GM12878 (cell line): ENCODE data around the gene UGGT2. TPM values are rescaled to one million over a fixed set of nuclear protein-coding genes. Genes with fewer than 3 reads are reported as not detected.
A peak's percentile ranks its signal among the peaks of the same experiment; 100 is the strongest.

Experiments
- ATAC-seq: fragments of 200-7000 bp; cut with Tn5 transposase; 3 replicates; pipeline ENCODE4 v1.9.1; 2020; ENCODE audit warnings: mild to moderate bottlenecking, moderate library complexity
- BruUV-seq: library from RNA; stranded (reverse); fragments of 400-500 nt; replicated peaks from 2 replicates; lab custom pipeline; 2021; lab: Mats Ljungman, UMichigan
- CTCF ChIA-PET: fragments of 300-600 bp; sonication (Branson Sonifier 250); formaldehyde crosslinking; extraction: SDS; loops from one replicate; lab custom pipeline; 2021; ENCODE audit warnings: inconsistent platforms; lab: Yijun Ruan, JAX
- POLR2A ChIA-PET: fragments of 350-600 bp; formaldehyde crosslinking; extraction: SDS; loops from one replicate; lab custom pipeline; 2021; ENCODE audit warnings: inconsistent platforms; lab: Charles Lee
- RAD21 ChIA-PET: fragments of 300-600 bp; sonication (Branson Sonifier 250); formaldehyde crosslinking; loops from one replicate; lab custom pipeline; 2023; ENCODE audit warnings: antibody characterized with exemption; ENCODE audit not compliant: unreplicated experiment; lab: Charles Lee
- SMC1A ChIA-PET: fragments of 300-600 bp; sonication (Branson Sonifier 250); formaldehyde crosslinking; loops from one replicate; lab custom pipeline; 2023; ENCODE audit not compliant: unreplicated experiment, uncharacterized antibody; lab: Charles Lee
- DNase-seq: peaks from one replicate; pipeline ENCODE4 v3.0.0-alpha.2; 2011; ENCODE audit warnings: low read depth, low spot score
- FAIRE-seq: peaks from 3 replicates; lab custom pipeline; 2011; peaks lifted over from hg19 to GRCh38; lab: Jason Lieb, UNC
- H2AFZ ChIP-seq: 2 replicates; pipeline ENCODE4 v1.6.0; 2011; ENCODE audit warnings: low read depth, low read length, control low read depth; ENCODE audit not compliant: control insufficient read depth
- H3K27ac ChIP-seq: 2 replicates; pipeline ENCODE4 v1.5.1; 2011; ENCODE audit warnings: control low read depth; ENCODE audit not compliant: control insufficient read depth, insufficient read depth
- H3K27me3 ChIP-seq, 2 experiments: replicated peaks in 1 of 2; 2 replicates each; pipeline versions ENCODE4 v1.6.0 to v1.6.1; 2011; ENCODE audit warnings: low read length in 1 of 2; ENCODE audit not compliant: control insufficient read depth in 2 of 2, insufficient read depth in 2 of 2
- H3K36me3 ChIP-seq, 2 experiments: 2 replicates each; pipeline ENCODE4 v1.5.1; 2011; ENCODE audit warnings: low read length in 1 of 2; ENCODE audit not compliant: control insufficient read depth in 2 of 2, insufficient read depth in 2 of 2
- H3K4me1 ChIP-seq: 2 replicates; pipeline ENCODE4 v1.6.1; 2011; ENCODE audit warnings: mild to moderate bottlenecking, low read length, moderate library complexity, mixed read lengths; ENCODE audit not compliant: control insufficient read depth, insufficient read depth
- H3K4me2 ChIP-seq: 2 replicates; pipeline ENCODE4 v1.6.0; 2011; ENCODE audit warnings: control low read depth; ENCODE audit not compliant: control insufficient read depth, insufficient read depth
- H3K4me3 ChIP-seq: fragments of 200-600 bp; sonication (generic); 2 replicates; pipeline ENCODE4 v1.5.1; 2016
- H3K79me2 ChIP-seq: 2 replicates; pipeline ENCODE4 v1.6.0; 2011; ENCODE audit warnings: low read length; ENCODE audit not compliant: control insufficient read depth, insufficient read depth
- H3K9ac ChIP-seq: 2 replicates; pipeline ENCODE4 v1.8.0; 2011; ENCODE audit warnings: low read length, control low read depth, mixed read lengths; ENCODE audit not compliant: control insufficient read depth, insufficient read depth
- H3K9me3 ChIP-seq: replicated peaks from 3 replicates; pipeline ENCODE4 v1.5.1; 2011; ENCODE audit warnings: mild to moderate bottlenecking, low read length; ENCODE audit not compliant: control insufficient read depth, insufficient read depth
- H4K20me1 ChIP-seq: 2 replicates; pipeline ENCODE4 v1.6.0; 2011; ENCODE audit not compliant: control insufficient read depth, insufficient read depth
- BHLHE40 ChIP-seq, 2 experiments: fragments of 450-650 bp in 1 of 2; IDR thresholded peaks; 2 replicates each; pipeline ENCODE4 v1.6.1; 2011 to 2017; ENCODE audit warnings: low read depth in 2 of 2, borderline replicate concordance in 1 of 2, improper control_type of control experiment in 1 of 2, low read length in 1 of 2, mild to moderate bottlenecking in 1 of 2
- CBFB ChIP-seq: IDR thresholded peaks from 2 replicates; pipeline ENCODE4 v1.6.1; 2016; ENCODE audit warnings: antibody characterized with exemption, low read depth
- JUNB ChIP-seq: IDR thresholded peaks from 2 replicates; pipeline ENCODE4 v1.6.1; 2016; ENCODE audit warnings: antibody characterized with exemption, mild to moderate bottlenecking
- NR2C1 ChIP-seq: fragments of 450-650 bp; IDR thresholded peaks from 2 replicates; pipeline ENCODE4 v1.6.1; 2017; ENCODE audit warnings: antibody characterized with exemption, mild to moderate bottlenecking, moderate library complexity
- POLR2A ChIP-seq: IDR thresholded peaks from 2 replicates; pipeline ENCODE4 v1.6.1; 2011; ENCODE audit warnings: low read depth, mild to moderate bottlenecking, low read length
- SMAD1 ChIP-seq: fragments of 450-650 bp; IDR thresholded peaks from 2 replicates; pipeline ENCODE4 v1.6.1; 2018; ENCODE audit warnings: mild to moderate bottlenecking, low read depth; ENCODE audit not compliant: partially characterized antibody
- TARDBP ChIP-seq: IDR thresholded peaks from 2 replicates; pipeline ENCODE4 v1.6.1; 2016; ENCODE audit warnings: borderline replicate concordance
- WGBS: methylation state at CpG from one replicate; pipeline ENCODE4 v1.1.6; 2016; ENCODE audit warnings: low lambda C conversion rate; ENCODE audit not compliant: insufficient replicate concordance, insufficient coverage; ENCODE audit errors: missing lambda C conversion rate; 5-methylcytosine and 5-hydroxymethylcytosine counted together
- in situ Hi-C: fragments of 300-500 bp; cut with MboI; formaldehyde crosslinking; loops from 9 replicates; pipeline ENCODE4 v1.14.3; 2018; ENCODE audit warnings: mixed read lengths
- intact Hi-C: fragments of 100-400 bp; cut with micrococcal nuclease; formaldehyde crosslinking; loops from one replicate; pipeline ENCODE4 v1.14.2; 2022; ENCODE audit not compliant: unreplicated experiment
- polyA plus RNA-seq, 11 experiments: library from polyadenylated mRNA; depleted of rRNA in 4 of 11; unstranded in 6 of 11; stranded (reverse) in 5 of 11; fragments of >200 nt; fragmentation: Nextera tagmentation in 4 of 11; fragmentation: Illumina TruSeq in 1 of 11; extraction: Ambion mirVana in 4 of 11; extraction: Trizol in 1 of 11; gene quantifications; 1 replicate in 1 of 11; 2 replicates in 10 of 11; pipeline versions ENCODE4 v1.2.1 to v1.2.3, GENCODE V29; 2011 to 2016; ENCODE audit warnings: inconsistent platforms in 2 of 11, missing spikeins in 2 of 11, low read depth in 1 of 11
- total RNA-seq, 4 experiments: library from RNA; depleted of rRNA in 3 of 4; stranded (reverse); fragments of >200 nt in 3 of 4; fragmentation: Illumina TruSeq in 1 of 4; extraction: Trizol in 1 of 4; gene quantifications; 2 replicates each; pipeline versions ENCODE4 v1.2.1 to v1.2.3, GENCODE V29; 2013 to 2021
- TF ChIP-seq, protein P1 (sequence below): fragments of 450-650 bp; IDR thresholded peaks from 2 replicates; pipeline ENCODE4 v1.6.1; 2017; ENCODE audit warnings: mild to moderate bottlenecking, moderate library complexity
- TF ChIP-seq, protein P2 (sequence below): fragments of 450-650 bp; IDR thresholded peaks from 2 replicates; pipeline ENCODE4 v1.6.1; 2017; ENCODE audit warnings: low read depth, mild to moderate bottlenecking, moderate library complexity
- TF ChIP-seq, protein P3 (sequence below): IDR thresholded peaks from 2 replicates; pipeline ENCODE4 v1.6.1; 2012; ENCODE audit warnings: mild to moderate bottlenecking, low read depth, low read length
- TF ChIP-seq, protein P4 (sequence below): fragments of 450-650 bp; IDR thresholded peaks from 2 replicates; pipeline ENCODE4 v1.6.1; 2016; ENCODE audit warnings: mild to moderate bottlenecking

Gene UGGT2
- total and polyA plus RNA-seq, 10 of the 15 experiments (the other 5 are each of a cell fraction or from before 2014, with no cell fraction given), result 4.9 to 29.0 (median 17.3) TPM

DNA sequence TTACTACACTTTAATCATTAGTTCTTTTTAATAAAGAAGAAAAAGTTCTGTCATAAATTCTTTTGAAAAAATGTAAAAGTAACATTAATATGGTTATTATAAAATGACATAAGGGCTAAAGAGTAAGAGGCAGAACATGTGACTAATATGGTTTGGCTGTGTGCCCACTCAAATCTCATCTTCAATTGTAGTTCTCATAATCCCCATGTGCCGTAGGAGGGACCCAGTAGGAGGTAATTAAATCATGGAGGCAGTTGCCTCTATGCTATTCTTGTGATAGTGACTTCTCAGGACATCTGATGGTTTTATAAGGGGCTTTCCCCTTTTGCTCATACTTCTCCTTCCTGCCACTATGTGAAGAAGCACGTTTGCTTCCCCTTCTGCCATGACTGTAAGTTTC is 104.5 kb downstream of the UGGT2 start (continued):
- no peak for TF ChIP-seq NR2C1
- no peak for TF ChIP-seq BHLHE40 (IDR thresholded peaks at IDR 0.05; ENCODE audit: borderline replicate concordance in 1 of 2, low read depth in 2 of 2, low read length in 1 of 2)
- no peak for TF ChIP-seq CBFB
- TF ChIP-seq JUNB, result no peak
- TF ChIP-seq SMAD1, result no peak
- TF ChIP-seq POLR2A, result no peak

DNA sequence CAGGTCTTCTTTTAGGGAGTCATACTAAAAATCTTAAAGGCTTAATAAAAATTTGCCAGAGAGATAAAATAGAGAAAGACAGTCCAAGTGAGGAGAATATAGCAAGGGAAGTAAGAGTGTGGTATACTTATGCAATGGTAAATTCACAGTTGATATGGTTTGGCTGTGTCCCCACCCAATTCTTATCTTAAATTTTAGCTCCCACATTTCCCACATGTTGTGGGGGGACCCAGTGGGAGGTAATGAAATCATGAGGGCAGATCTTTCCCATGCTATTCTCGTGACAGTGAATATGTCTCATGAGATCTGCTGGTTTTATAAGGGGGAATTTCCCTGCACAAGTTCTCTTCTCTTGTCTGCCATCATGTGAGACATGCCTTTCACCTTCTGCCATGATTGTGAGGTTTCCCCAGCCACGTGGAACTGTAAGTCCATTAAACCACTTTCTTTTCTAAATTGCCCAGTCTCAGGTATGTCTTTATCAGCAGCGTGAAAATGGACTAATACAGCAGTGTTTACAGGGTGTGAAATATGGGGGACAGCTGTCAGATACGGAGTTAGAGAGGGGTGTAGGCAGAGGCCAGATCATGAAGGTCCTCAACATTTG is 115.4 kb downstream of the UGGT2 start:
- SMC1A ChIA-PET, result interaction anchor here (0.6 to 1.1 kb wide), 3 partner anchors 12 to 410 kb away, joined by 3 read pairs; no protein-coding TSS in a partner anchor
- no TSS peak for BruUV-seq
- TF ChIP-seq, protein P1, sequence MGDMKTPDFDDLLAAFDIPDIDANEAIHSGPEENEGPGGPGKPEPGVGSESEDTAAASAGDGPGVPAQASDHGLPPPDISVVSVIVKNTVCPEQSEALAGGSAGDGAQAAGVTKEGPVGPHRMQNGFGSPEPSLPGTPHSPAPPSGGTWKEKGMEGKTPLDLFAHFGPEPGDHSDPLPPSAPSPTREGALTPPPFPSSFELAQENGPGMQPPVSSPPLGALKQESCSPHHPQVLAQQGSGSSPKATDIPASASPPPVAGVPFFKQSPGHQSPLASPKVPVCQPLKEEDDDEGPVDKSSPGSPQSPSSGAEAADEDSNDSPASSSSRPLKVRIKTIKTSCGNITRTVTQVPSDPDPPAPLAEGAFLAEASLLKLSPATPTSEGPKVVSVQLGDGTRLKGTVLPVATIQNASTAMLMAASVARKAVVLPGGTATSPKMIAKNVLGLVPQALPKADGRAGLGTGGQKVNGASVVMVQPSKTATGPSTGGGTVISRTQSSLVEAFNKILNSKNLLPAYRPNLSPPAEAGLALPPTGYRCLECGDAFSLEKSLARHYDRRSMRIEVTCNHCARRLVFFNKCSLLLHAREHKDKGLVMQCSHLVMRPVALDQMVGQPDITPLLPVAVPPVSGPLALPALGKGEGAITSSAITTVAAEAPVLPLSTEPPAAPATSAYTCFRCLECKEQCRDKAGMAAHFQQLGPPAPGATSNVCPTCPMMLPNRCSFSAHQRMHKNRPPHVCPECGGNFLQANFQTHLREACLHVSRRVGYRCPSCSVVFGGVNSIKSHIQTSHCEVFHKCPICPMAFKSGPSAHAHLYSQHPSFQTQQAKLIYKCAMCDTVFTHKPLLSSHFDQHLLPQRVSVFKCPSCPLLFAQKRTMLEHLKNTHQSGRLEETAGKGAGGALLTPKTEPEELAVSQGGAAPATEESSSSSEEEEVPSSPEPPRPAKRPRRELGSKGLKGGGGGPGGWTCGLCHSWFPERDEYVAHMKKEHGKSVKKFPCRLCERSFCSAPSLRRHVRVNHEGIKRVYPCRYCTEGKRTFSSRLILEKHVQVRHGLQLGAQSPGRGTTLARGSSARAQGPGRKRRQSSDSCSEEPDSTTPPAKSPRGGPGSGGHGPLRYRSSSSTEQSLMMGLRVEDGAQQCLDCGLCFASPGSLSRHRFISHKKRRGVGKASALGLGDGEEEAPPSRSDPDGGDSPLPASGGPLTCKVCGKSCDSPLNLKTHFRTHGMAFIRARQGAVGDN, result peak; percentile 60
- TF ChIP-seq, protein P2, sequence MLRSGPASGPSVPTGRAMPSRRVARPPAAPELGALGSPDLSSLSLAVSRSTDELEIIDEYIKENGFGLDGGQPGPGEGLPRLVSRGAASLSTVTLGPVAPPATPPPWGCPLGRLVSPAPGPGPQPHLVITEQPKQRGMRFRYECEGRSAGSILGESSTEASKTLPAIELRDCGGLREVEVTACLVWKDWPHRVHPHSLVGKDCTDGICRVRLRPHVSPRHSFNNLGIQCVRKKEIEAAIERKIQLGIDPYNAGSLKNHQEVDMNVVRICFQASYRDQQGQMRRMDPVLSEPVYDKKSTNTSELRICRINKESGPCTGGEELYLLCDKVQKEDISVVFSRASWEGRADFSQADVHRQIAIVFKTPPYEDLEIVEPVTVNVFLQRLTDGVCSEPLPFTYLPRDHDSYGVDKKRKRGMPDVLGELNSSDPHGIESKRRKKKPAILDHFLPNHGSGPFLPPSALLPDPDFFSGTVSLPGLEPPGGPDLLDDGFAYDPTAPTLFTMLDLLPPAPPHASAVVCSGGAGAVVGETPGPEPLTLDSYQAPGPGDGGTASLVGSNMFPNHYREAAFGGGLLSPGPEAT, result peak; percentile 20; the same call in 1 of the 2 replicates
- no peak for TF ChIP-seq TARDBP
- TF ChIP-seq, protein P3, sequence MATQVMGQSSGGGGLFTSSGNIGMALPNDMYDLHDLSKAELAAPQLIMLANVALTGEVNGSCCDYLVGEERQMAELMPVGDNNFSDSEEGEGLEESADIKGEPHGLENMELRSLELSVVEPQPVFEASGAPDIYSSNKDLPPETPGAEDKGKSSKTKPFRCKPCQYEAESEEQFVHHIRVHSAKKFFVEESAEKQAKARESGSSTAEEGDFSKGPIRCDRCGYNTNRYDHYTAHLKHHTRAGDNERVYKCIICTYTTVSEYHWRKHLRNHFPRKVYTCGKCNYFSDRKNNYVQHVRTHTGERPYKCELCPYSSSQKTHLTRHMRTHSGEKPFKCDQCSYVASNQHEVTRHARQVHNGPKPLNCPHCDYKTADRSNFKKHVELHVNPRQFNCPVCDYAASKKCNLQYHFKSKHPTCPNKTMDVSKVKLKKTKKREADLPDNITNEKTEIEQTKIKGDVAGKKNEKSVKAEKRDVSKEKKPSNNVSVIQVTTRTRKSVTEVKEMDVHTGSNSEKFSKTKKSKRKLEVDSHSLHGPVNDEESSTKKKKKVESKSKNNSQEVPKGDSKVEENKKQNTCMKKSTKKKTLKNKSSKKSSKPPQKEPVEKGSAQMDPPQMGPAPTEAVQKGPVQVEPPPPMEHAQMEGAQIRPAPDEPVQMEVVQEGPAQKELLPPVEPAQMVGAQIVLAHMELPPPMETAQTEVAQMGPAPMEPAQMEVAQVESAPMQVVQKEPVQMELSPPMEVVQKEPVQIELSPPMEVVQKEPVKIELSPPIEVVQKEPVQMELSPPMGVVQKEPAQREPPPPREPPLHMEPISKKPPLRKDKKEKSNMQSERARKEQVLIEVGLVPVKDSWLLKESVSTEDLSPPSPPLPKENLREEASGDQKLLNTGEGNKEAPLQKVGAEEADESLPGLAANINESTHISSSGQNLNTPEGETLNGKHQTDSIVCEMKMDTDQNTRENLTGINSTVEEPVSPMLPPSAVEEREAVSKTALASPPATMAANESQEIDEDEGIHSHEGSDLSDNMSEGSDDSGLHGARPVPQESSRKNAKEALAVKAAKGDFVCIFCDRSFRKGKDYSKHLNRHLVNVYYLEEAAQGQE, result no peak
- TF ChIP-seq, protein P4, sequence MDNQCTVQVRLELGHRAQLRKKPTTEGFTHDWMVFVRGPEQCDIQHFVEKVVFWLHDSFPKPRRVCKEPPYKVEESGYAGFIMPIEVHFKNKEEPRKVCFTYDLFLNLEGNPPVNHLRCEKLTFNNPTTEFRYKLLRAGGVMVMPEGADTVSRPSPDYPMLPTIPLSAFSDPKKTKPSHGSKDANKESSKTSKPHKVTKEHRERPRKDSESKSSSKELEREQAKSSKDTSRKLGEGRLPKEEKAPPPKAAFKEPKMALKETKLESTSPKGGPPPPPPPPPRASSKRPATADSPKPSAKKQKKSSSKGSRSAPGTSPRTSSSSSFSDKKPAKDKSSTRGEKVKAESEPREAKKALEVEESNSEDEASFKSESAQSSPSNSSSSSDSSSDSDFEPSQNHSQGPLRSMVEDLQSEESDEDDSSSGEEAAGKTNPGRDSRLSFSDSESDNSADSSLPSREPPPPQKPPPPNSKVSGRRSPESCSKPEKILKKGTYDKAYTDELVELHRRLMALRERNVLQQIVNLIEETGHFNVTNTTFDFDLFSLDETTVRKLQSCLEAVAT, result no peak

More for the DNA sequence above, 115.4 kb downstream of the UGGT2 start:
- intact Hi-C loops, result no loop called here
- Histone ChIP-seq H3K36me3 (peaks cover 3 to 9% of the 10 kb centered on the region in 2 experiments; a peak in 3 of 4 replicates), H3K9ac (no peak overlapping the region), H4K20me1 (no peaks in the 10 kb centered on the region), H3K4me3 (no peak overlapping the region), H3K27me3 (no peaks in the 10 kb centered on the region), H3K9me3 (no peaks in the 10 kb centered on the region; the same call in 1 of the 3 replicates), H3K27ac (no peak overlapping the region), H3K79me2 (no peaks in the 10 kb centered on the region), H3K4me1 (no peaks in the 10 kb centered on the region), H2AFZ (no peak overlapping the region), H3K4me2 (no peak overlapping the region)
- FAIRE-seq, result no peak
- ChIA-PET POLR2A (no interaction called here), CTCF (interaction anchor here (0.6 to 0.7 kb wide), 3 partner anchors 53 to 275 kb away, joined by 3 to 5 read pairs (median 3); no protein-coding TSS in a partner anchor), RAD21 (interaction anchor here (1.4 kb wide), 1 partner anchor 43 kb away, joined by 3 read pairs; no protein-coding TSS in a partner anchor)
- in situ Hi-C loops, result no loop called here
- ATAC-seq, result no peak
- WGBS, result 24% methylated on average over 4 of the region's 4 CpGs
- DNase-seq, result no peak
